Globus pallidus (tissue), 1 donor: ENCODE measurements around the gene TCF4.

Experiments
- DNase-seq: peaks from one replicate; pipeline ENCODE4 v3.0.0-alpha.2; 2015; ENCODE audit warnings: low spot score

TCF4 gene

DNA sequence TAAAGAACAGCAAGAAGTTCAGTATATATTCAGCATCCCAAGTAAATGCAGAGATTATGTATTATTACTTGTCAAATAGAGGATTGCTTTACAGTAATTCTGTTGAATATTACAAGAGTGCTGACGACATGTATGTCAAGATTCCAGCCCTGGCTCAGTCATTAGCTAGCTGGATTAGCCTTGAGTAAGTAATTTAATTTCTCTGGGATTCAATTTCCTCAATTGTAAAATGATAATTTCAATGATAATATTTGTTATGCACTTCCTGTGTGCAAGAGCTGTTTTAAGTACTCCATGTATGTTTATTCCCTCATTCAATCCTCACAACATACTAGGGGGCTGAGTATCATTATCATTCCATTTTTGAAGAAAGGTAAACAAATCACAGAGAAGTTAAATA is 44.0 kb downstream of the TCF4 start:
- DNase-seq, result no peak

DNA sequence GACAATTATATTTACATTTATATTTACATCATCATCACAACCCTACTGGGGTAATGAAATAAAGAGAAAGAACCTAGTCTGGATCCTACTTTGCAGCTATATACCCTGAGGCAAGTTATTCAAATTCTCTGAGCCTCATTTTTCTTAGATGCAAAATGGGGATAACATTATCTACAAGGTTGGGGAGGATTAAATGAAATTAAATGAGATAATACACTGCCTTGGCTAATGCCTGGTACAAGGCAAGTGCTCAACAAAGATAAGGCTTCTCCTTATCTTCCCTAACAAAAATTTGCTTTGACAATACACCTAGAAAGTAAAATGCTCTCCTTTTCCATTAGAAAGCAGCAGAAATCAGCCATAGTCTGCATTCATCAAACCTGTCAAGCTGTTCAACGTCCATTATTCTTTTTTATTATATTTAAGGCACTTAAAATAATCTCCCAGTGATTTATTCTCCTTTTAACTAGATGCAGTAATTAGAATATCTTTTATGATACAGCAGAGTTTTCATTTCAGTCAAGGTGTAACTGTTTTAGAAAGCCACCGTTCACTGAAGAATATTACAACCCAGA is 44.8 kb downstream of the TCF4 start:
- DNase-seq, result no peak

DNA sequence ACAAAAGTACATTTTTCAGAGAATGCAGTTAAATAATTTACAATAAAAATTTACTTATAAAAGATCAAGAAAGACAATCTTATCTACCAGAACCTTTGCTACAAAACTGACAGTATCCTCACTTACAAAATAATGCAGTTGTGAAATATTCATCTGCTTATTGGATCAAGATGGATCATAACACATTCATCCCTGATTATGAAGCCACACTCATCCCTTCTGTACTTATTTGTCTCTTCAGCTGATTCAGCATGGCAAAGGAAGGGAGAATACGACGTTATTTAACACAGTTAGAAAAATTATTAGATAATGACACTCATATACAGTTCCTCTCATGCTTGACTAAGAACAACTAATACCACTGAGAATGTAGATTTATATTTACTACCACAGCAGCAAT is 46.4 kb downstream of the TCF4 start:
- DNase-seq, result no peak

DNA sequence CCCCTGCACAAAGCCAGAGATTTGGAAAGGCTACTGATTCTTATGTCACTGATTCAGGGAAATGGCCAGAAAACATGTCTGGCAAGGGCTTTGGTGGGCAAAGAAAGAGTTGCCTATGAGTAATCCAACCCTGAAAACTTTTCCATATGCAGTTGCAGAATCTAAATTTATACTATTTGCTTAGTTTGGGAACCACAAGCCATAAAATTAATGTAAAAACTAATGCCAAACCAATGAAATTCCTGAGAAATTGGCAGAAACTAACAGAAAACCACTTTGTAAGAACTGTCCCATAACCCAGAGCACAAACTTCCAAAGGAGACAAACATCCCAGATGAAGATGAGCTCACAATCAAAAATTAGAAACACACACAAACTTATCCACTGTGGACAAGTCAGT is 48.8 kb downstream of the TCF4 start:
- DNase-seq, result no peak

GRCh38 chr18:55534996-55535395 is 53.0 kb downstream of the TCF4 start:
- no peak for DNase-seq

DNA sequence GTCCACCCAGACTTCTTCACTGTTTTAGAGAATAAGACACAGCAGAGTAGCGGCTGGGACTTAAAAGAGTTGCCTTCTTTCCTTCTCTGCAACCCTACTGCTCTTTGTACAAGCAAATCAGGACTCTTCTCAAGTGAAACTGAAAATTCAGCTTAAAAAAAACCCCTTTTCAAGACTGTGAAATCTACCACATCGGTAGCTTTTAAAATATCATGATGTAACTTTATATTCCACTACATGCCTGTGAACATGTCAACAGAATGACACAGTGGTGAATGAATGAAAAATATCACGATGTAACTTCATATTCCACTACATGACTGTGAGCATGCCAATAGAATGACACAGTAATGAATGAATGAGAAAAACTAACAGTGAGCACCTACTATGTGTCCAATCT is 53.4 kb downstream of the TCF4 start:
- DNase-seq, result no peak

DNA sequence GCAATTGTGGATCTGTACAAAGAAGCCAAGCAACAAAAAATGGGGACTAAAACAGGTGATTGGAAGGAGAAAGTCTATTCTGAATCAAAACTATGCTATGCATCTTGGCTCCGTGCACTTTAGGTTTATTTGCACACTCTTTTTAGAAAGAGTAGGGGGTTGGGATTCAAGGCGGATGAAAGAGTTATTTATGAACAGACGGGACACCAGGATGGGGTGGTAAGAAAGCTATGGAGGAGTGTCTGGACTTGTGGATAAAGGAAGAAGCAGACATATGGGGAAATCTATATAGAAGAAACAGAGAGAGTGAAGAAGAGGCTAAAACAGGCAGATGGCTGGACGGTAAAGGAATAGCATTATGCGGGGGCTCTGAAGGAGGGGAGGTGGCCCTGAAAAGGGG is 57.8 kb downstream of the TCF4 start:
- DNase-seq, result no peak

- DNase-seq, result no peak
Observed at GRCh38 chr18:55529581-55529980, 58.4 kb downstream of the TCF4 start.

DNA sequence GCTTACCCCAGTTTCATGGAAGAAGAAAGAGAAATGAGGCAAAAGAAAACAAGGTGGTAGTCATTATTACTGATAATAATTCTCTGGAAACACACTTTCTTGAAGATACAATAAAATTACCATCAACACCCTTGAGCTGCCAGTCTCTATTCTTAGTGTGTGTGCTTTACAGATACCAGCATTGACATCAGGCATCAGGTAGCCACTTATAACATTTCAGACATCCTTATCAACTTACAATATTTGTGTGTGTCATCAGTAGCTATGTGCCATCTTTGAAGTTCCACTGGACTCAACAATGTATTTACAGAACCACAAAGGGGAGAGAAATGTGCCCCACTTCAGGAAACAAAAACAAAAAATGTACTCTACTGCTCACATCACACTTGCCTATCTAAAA is 62.1 kb downstream of the TCF4 start:
- DNase-seq, result no peak

DNA sequence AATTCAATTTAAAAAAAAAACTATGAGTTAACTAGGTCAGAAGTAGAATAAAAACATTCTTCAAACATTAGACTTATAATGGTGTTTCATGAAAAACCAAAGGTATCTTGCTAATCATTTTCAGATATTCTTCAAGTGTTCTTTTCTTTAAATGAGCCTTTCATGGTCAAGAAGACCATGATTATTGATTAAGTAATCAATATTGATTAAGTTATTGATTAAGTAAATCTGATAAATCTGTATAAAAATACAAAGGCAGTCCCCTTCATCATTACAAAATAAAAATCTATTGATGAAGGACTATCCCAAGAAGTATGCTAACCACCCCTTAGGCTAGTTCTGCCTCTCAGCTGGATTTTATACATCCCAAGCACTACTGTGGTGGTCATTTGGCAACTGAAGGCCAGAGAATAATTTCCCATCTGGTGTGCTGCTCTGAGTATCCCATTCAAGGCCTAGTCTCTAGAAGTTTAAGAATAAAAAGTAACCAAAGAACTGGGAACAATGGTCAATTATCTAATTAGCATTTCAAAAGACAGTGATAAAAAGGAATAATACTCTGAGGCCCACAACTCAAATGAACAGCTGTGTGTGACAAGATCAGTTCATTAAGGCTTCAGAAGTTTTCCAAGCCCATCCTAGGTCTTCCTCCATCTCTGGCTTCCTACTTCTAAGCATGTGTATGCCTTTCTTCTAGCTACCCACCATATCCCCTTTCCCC is 63.5 kb downstream of the TCF4 start:
- no peak for DNase-seq

- no peak for DNase-seq
Observed at GRCh38 chr18:55523001-55523400, 65.0 kb downstream of the TCF4 start.

DNA sequence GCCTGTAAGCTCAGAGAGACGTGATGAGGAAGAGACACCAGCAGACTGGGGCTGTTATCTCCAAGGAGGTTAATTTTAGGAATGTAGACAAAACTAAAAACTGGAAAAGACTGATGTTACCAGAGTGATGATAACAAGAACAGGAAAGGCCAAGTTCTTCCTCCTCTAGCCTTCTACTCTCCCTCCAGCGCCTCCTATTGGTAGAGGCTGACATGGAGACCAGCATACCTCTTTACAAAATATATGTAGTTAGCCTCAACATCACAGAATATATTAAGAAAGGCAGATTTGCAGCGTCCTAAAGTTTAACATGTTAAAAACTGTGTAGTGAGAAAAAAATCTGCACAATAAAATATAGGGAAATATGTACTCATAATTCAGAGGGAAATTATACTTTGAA is 66.0 kb downstream of the TCF4 start:
- peak; percentile 71 for DNase-seq

GRCh38 chr18:55517055-55517454 is 70.9 kb downstream of the TCF4 start:
- no peak for DNase-seq

DNA sequence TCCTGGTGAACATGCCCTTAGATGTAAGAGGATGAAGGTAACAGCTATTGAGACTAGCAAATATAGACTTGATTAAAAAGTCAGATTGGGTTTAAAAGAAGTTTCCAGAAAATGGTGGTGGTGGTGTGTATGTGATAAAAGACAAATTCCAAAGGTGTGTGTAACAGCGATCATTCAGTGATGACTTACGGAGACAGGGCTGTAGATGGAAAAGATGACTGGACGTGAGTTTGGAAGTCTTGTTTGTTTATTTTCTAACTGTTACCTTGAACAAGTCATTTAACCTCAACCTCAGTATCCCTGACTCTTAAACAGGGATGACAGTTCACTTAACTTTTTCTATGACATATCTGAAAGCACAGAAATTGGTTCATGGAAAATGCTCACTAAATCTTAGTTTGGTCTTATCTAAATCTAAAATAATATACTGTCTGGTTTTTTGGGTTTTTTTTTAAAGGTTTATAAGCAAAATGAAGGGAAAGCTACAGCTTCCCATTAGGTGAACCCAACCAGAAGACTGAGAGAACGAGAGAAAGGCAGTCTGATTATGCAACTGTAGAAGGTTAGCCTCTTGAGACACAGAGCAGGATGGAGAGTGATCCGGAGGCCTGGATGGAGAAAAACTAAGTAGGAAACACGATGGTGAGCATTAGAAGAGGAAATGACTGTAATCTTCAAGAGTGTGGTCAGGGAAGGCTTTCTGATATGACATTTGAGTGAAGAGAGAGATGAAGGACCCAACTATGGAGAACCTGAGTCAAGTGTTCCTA is 71.9 kb downstream of the TCF4 start:
- DNase-seq, result no peak

GRCh38 chr18:55515214-55515613 is 72.8 kb downstream of the TCF4 start:
- DNase-seq, result no peak

DNA sequence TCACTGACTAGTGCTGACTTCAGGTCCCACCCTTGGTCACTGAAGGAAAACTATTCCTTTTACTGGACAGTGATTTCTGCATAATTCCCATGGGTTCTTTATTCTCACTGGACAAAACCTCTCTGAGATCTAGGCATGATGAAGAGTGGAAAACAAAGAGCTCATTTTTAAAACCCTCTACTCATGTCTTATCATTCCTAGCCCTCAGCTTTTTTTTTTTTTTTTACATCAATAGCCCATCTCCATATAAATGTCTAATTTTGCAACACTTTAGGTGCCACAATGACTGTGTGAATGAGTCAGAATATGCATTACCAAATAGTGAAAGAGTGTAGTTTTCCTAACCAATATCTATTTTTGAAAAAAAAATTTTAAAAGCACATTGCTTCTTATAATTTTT is 74.8 kb downstream of the TCF4 start:
- DNase-seq, result peak; percentile 46

- no peak for DNase-seq
Observed at GRCh38 chr18:55511277-55511676, 76.7 kb downstream of the TCF4 start.

GRCh38 chr18:55510809-55511208 is 77.2 kb downstream of the TCF4 start:
- DNase-seq, result peak; percentile 26

GRCh38 chr18:55509631-55510324 is 78.2 kb downstream of the TCF4 start:
- no peak for DNase-seq

DNA sequence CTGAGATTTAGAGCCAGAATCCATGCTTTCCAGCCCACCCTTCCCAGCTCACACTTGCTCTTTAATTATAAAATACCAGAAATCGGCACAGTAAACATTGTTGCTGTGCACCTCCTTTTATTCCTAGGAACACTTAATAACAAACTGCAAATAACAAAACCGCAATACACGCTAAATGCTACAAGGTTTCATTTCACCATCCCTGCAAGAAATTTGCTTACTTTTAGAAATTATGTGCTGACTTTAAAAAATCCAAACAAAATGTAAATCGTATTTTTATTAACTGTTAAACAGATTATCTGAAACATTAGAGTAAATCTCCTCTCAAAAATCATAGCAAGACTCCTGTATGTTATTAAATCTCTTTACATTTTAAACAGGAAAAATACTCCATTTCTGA is 79.3 kb downstream of the TCF4 start:
- DNase-seq, result no peak

GRCh38 chr18:55506074-55506473 is 81.9 kb downstream of the TCF4 start:
- DNase-seq, result no peak

GRCh38 chr18:55504808-55505207 is 83.2 kb downstream of the TCF4 start:
- no peak for DNase-seq
